Stimulated activated CD8-positive, alpha-beta memory T cell treated with anti-CD3 and anti-CD28 coated beads, Interleukin-12 subunit alpha, Interleukin-12 subunit beta, amount 100 ng/mL, for 1 hour (primary cell): Measurements from ENCODE around the gene OSBPL10.

Source experiments
- DNase-seq: peaks from one replicate; pipeline ENCODE4 v3.0.0-alpha.2; 2020; ENCODE audit warnings: low read depth

Gene OSBPL10

DNA sequence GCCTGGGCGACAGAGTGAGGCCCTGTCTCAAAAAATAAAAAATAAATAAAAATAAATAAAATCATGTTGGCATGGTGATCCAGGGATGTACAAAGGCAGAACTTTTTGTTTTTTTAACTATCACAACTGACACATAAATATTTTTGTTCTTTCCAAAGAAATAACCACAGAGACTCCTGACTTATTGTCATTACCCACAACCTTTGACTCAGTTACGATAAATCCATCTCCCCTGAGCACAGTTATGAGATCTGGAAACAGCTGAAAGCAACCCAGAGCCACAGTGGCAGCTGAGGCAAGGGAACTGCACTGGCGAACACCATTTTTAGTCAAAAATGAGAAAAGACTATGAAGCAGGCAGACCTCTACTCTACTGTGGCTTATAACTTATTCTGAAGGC lies 24.0 kb downstream of the OSBPL10 start:
- DNase-seq, result no peak

DNA sequence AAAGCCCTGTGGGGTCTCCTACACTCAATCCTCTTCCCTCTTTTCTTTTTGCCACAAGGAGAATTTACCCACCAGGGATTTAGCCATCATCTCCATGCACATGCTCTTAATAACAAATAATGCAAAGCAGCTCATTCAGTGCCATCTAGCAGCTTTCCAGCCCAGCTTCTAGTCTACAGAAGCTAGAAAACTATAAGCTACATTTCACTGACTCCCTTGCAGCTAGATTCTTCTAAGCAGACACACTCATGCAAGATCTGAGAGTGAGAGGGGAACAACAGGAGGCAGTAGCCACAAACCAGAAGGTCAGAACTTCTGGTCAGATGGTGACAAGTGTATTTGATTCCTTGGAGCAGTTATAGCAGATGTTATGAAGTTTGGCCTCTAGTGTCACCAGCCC lies 25.5 kb downstream of the OSBPL10 start:
- DNase-seq, result no peak

DNA sequence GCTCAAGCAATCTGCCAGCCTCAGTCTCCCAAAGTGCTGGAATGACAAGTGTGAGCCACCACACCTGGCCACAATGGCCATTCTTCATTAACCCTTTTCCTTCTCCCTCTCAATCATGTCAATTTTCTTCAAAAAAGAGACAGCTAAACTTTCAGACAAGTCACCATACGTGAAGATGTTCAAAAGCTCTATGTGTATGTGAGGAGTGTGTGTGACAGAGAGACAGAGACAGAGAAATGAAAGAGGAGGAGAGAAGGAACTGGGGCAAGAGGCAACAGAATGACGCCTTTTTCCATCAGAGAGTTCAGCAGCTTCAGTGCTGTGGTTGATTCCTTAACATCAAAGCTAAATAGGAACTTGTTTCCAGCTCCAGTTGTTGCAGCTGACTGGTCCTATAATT lies 27.4 kb downstream of the OSBPL10 start:
- no peak for DNase-seq

- no peak for DNase-seq
These were observed 28.0 kb downstream of the OSBPL10 start for GRCh38 chr3:31953091-31953490.

GRCh38 chr3:31952205-31952604 lies 28.9 kb downstream of the OSBPL10 start:
- no peak for DNase-seq

DNA sequence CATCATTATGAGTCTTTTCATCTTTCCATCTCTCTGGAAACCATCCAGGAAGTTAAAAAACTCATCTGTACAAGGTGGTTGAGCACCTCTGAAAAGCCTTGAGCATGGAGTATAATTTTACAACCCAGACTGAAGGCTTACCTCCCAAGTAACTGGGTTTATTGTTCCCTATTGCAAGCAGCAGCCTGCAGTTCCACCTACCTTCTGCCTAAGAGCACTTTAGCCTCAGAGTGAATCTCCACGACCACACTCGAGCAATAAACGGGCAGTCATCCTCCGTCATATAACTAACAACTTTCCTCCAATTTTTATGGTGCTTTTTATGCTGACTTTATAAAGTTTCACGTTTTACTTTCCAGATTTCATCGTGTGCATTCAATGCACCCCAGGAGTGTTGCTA lies 32.8 kb downstream of the OSBPL10 start:
- no peak for DNase-seq

DNA sequence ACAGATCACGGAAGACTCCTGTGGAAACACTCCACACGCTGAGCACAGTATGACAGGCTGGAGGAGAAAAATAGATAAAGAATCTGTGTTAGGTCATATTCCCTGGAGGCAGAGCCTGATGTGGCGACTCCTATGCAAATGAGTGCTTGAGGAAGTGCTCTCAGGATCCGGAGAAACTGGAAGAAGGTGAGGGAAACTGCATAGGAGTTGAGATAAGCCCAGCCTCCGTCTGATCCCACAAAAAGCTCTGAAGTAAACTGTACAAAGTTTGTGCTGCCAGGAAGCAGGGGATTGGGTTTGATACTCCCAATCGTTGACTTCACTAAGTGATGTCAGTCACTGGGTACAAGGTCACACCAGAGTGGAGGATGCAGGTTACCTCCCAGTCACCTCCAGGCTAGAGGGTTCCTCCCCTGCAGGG lies 33.4 kb downstream of the OSBPL10 start:
- no peak for DNase-seq

- DNase-seq, result no peak
These were observed 33.9 kb downstream of the OSBPL10 start for GRCh38 chr3:31947162-31947561.

DNA sequence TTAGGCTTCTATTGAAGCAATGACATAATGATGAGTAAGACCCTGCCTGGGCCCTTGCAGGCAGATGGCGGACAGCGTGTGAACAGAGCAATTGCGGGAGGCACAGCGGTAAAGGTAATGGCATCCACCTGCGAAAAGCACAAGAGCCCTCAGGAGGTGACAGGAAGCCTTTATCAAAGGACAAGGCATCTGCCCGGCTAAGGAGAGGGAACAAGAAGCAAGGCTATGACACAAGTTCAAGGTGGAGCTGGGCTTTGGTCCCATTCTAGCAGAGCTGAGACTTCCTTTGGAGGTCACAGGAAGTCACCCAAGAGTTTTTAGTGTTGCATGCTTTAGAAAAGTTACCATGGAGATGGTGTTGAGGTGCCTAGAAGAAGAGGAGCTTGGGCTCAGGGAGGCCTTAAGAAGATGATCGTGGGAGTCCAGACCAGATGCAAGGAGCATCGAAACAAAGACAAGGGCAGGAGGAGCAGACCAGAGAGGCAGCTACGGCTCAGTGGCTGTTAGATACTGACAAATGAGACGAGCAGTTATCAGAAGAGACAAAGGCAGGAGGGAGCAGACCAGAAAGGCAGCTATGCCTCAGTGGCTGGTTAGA lies 34.5 kb downstream of the OSBPL10 start:
- no peak for DNase-seq

- DNase-seq, result no peak
These were observed 35.4 kb downstream of the OSBPL10 start for GRCh38 chr3:31945738-31946052.

GRCh38 chr3:31943041-31943440 lies 38.0 kb downstream of the OSBPL10 start:
- DNase-seq, result no peak

DNA sequence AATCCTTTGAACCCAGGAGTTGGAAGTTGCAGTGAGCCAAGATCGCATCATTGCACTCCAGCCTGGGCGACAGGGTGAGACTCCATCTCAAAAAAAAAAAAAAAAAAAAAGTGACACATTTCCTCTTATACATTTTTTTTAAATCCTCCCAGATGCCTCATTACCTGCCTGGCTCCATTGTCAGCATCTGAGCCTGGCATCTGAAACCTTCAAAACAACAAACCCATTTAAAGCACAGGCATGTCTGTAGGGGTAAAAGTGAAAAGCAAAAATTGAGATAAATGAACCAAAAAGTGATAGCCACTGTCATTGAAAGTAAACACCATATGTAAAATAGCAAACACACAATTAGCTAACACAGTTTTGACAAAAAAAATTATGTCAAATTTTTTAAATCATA lies 38.6 kb downstream of the OSBPL10 start:
- no peak for DNase-seq

DNA sequence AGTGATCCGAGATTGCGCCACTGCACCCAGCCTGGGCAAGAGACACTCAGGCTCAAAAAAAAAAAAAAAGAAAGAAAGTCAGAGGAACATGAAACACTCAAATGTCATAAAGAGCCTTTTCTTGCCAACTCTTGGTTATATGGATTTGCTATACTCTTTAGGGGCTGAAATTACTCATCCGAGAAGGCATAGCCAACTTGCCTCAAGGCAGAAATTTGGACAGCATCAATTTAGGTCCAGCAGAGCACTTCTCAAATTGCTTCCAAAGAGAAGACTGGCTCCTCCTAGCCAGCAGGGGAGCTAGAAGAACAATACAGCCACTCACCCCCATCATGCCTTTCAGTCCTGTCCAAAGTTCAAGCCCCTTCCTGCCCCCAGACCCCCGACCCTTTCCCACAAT lies 43.8 kb downstream of the OSBPL10 start:
- DNase-seq, result no peak

- DNase-seq, result no peak
These were observed 44.5 kb downstream of the OSBPL10 start for GRCh38 chr3:31936420-31937060.

GRCh38 chr3:31934866-31935265 lies 46.2 kb downstream of the OSBPL10 start:
- no peak for DNase-seq

DNA sequence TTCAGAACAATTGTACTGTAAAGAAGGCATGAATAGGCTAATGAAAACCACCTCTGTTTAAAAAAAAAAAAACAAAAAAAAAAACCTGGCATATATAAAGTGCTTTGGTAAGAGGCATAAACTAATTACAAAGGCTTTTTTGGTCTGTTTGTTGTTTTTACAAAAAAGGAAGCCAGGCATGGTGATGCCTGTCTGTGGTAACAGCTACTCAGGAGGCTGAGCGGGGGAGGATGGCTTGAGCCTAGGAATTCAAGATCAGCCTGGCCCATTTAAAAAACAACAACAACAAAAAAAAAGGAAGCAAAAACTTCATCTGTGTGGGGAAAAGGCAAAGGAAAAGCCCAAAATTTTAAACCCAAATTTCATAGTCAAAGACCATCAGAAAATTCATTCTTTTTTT lies 47.0 kb downstream of the OSBPL10 start:
- no peak for DNase-seq

DNA sequence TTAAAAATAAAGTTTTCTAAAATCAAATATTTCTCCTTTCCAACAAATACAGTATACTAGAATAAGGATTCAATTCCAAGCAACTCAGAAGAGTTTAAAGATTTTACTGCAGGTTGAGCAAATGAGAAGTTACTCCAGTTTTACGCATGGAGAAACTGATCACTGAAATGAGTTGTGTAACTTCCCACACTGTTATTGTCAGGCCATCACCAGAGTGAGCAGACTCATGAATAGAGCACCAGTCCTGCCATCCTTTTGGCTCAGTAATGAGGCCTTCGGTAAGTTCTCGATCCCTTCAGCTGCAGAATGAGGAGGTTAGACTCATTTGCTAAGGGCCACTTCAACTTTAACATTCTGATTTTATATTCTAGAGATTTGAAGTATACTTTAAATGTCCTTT lies 48.1 kb downstream of the OSBPL10 start:
- no peak for DNase-seq

DNA sequence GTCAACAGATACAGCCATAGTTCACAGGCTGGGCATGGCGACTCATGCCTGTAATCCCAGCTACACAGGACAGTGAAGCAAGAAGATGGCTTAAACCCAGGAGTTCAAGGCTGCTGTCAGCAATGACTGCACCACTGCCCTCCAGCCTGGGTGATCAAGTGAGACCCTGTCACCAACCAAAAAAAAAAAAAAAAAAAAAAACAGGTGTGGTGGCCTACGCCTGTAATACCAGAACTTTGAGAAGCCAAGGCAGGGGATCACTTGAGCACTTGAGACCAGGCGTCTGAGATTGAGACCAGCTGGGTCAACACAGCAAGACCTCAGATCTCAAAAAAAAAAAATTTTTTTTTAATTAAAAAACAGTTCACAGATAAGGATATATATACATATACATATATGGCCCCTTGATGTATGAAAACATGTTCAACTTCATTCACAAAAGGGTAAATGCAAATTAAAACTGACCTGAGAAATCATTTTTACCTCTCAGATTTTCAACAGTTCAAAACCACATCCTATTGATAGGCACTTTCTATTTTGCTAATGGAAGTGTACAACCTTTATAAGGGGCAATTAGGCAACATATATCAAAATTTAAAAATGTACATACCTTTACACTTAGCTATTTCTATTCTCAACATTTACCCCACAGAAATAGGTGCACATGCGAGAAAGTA lies 51.1 kb downstream of the OSBPL10 start:
- no peak for DNase-seq

DNA sequence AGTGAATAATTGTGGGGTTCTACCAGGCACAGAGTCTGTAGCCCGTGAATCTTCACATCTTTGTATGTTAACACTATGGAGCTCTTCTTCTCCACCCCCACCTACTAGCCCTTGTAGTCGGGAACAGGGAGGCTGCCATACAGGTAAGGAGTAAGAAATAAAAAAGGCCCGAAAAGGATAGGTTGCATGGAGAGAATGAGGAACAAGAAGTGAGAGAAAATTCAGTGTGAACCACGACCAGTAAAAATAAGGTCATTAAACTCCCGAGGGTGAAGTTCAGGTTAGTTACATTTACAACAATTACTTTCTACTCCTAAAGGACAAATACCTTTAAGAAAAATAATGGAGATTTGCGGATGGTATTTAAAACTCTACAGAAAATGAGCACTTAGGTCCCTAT lies 53.3 kb downstream of the OSBPL10 start:
- no peak for DNase-seq

GRCh38 chr3:31926543-31926942 lies 54.5 kb downstream of the OSBPL10 start:
- no peak for DNase-seq

DNA sequence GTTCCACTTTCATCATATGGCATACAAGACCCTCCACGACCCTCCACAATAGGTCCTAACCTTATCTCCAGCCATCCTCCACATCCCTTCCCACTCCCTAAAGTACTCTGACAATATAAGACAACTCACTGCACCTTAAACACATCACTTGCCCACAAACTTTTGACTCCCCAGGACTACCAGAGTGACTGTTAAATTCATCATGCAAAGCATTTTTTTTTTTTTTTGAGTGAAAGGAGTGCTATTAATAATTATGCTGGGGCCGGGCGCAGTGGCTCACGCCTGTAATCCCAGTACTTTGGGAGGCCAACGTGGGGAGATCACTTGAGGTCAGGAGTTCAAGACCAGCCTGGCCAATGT lies 55.8 kb downstream of the OSBPL10 start:
- DNase-seq, result no peak

DNA sequence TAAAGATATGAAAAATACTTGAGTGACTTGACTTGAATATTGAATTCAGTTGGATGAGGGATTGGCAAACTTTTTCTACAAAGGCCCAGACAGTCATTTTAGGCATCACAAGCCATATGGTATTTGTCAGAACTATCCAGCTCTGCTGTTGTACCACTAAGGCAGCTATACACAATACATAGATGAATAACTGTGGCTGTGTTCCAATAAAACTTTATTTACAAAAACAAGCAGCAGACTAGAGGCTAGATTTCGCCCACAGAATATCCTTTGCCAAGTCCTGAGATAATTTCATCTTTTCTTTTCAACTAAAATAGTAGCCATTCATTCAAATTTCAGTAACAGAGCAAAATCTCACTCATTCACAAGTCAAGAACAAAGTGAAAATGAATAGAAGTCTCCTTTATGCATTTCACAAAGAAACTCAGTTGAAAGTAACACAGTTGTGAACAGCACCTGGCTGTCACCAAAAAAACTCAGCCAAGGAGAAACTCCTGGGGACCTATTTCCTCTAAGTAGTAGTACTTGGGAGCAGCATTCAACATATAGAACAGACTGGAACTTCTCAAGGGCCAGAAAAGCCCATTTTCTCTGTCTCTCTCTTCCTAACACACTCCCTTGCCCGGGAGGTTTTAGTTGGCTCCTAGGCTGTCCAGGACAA lies 56.3 kb downstream of the OSBPL10 start:
- no peak for DNase-seq

DNA sequence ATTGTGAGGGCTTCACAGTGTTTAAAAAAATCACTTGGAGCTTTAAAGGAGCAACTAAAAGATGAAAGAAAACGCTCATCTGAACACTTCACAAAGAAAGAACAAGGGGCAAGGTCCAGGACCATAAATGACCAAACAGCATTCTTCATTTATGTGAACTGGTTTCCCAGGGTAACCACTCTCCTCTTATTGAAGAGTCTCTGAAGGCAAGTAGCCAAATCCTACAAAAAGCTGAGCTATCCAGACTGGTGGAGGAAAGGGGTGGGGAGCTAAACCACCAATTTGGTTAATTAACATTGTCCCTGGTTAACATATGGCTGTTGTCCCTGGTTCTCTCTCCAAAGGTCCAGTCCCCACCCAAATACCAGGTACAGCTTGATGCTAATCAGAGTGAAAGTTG lies 58.1 kb downstream of the OSBPL10 start:
- DNase-seq, result no peak
